Keratinocyte (primary cell): ENCODE results near the gene BTG2. TPM values are rescaled to one million over a fixed set of nuclear protein-coding genes. Genes with fewer than 3 reads are reported as not detected.
A peak's percentile ranks its signal among the peaks of the same experiment; 100 is the strongest.

Experiments
- DNase-seq: peaks from one replicate; pipeline ENCODE4 v3.0.0-alpha.2; 2011; ENCODE audit warnings: low read depth, missing footprints, low spot score
- FAIRE-seq: peaks from 2 replicates; lab custom pipeline; 2011; peaks lifted over from hg19 to GRCh38; lab: Jason Lieb, UNC
- H2AFZ ChIP-seq: 2 replicates; pipeline ENCODE4 v1.6.0; 2012; ENCODE audit warnings: low read length, control low read depth, inconsistent platforms; ENCODE audit not compliant: control insufficient read depth
- H3K27ac ChIP-seq: 2 replicates; pipeline ENCODE4 v1.5.1; 2011; ENCODE audit warnings: low read length; ENCODE audit not compliant: control insufficient read depth, insufficient read depth
- H3K27me3 ChIP-seq: 3 replicates; pipeline ENCODE4 v1.6.0; 2011; ENCODE audit warnings: low read length; ENCODE audit not compliant: control insufficient read depth, insufficient read depth; ENCODE audit errors: extremely low read depth
- H3K36me3 ChIP-seq, 2 experiments: 2 replicates in 1 of 2; 3 replicates in 1 of 2; pipeline ENCODE4 v1.5.1; 2011; ENCODE audit warnings: low read length in 2 of 2, mild to moderate bottlenecking in 1 of 2; ENCODE audit not compliant: control insufficient read depth in 2 of 2, insufficient read depth in 2 of 2; ENCODE audit errors: extremely low read depth in 1 of 2
- H3K4me1 ChIP-seq: 3 replicates; pipeline ENCODE4 v1.5.1; 2011; ENCODE audit warnings: low read length; ENCODE audit not compliant: control insufficient read depth, insufficient read depth; ENCODE audit errors: extremely low read depth
- H3K4me2 ChIP-seq: 3 replicates; pipeline ENCODE4 v1.6.0; 2011; ENCODE audit warnings: low read depth, low read length; ENCODE audit not compliant: control insufficient read depth, insufficient read depth; ENCODE audit errors: extremely low read depth
- H3K4me3 ChIP-seq, 3 experiments: fragments of 200-600 bp in 1 of 3; sonication (generic) in 1 of 3; 2 replicates in 2 of 3; 3 replicates in 1 of 3; pipeline ENCODE4 v1.5.1; 2011 to 2016; ENCODE audit warnings: low read length in 3 of 3, mild to moderate bottlenecking in 3 of 3, control low read depth in 2 of 3, inconsistent platforms in 1 of 3, low read depth in 1 of 3, mixed read lengths in 1 of 3, mixed run types in 1 of 3, moderate library complexity in 1 of 3; ENCODE audit not compliant: control insufficient read depth in 2 of 3, insufficient read depth in 2 of 3; ENCODE audit errors: extremely low read depth in 1 of 3
- H3K79me2 ChIP-seq: 2 replicates; pipeline ENCODE4 v1.6.0; 2012; ENCODE audit warnings: low read length; ENCODE audit not compliant: control insufficient read depth, insufficient read depth
- H3K9ac ChIP-seq: 3 replicates; pipeline ENCODE4 v1.6.0; 2011; ENCODE audit warnings: low read length; ENCODE audit not compliant: control insufficient read depth, insufficient read depth; ENCODE audit errors: extremely low read depth
- H3K9me1 ChIP-seq: 3 replicates; pipeline ENCODE4 v1.6.0; 2011; ENCODE audit warnings: low read length; ENCODE audit not compliant: control insufficient read depth, insufficient read depth; ENCODE audit errors: extremely low read depth
- H3K9me3 ChIP-seq: 2 replicates; pipeline ENCODE4 v1.5.1; 2012; ENCODE audit warnings: low read depth, low read length; ENCODE audit not compliant: control insufficient read depth
- H4K20me1 ChIP-seq: 3 replicates; pipeline ENCODE4 v1.6.0; 2011; ENCODE audit warnings: low read length; ENCODE audit not compliant: control insufficient read depth, insufficient read depth; ENCODE audit errors: extremely low read depth
- CTCF ChIP-seq, 3 experiments: IDR thresholded peaks in 1 of 3; conservative IDR thresholded peaks in 1 of 3; optimal IDR thresholded peaks in 1 of 3; 2 replicates in 2 of 3; 3 replicates in 1 of 3; pipeline versions ENCODE3 to v1.5.1; 2011; ENCODE audit warnings: low read length in 3 of 3, mild to moderate bottlenecking in 3 of 3, moderate library complexity in 2 of 3, control low read depth in 1 of 3, inconsistent platforms in 1 of 3; ENCODE audit not compliant: insufficient read depth in 2 of 3; ENCODE audit errors: extremely low read depth in 1 of 3
- EZH2 ChIP-seq: IDR thresholded peaks from one replicate; pipeline ENCODE4 v1.6.1; 2012; ENCODE audit warnings: inconsistent platforms, mild to moderate bottlenecking, low read length, moderate library complexity
- dilution Hi-C: fragments of 300-500 bp; cut with MboI; formaldehyde crosslinking; loops from one replicate; pipeline ENCODE4 v1.7.0; 2020; ENCODE audit warnings: low sequenced_read_pairs; ENCODE audit not compliant: extremely low pct_ligation_motif_present
- polyA plus RNA-seq, 5 experiments: library from polyadenylated mRNA; depleted of rRNA in 3 of 5; stranded (reverse) in 3 of 5; stranded (forward) in 1 of 5; unstranded in 1 of 5; fragments of >200 nt; gene quantifications; 1 replicate in 1 of 5; 2 replicates in 3 of 5; 3 replicates in 1 of 5; pipeline versions ENCODE4 v1.2.1 to v1.2.3, GENCODE V29; 2011 to 2012; ENCODE audit warnings: missing spikeins in 2 of 5, low read depth in 1 of 5, low replicate concordance in 1 of 5

The BTG2 gene
- polyA plus RNA-seq, 1 donor (not counting 4 experiments of a cell fraction or from before 2014, with no cell fraction given): 117 TPM

GRCh38 chr1:203273869-203274602 is 31.3 kb upstream of the BTG2 start:
- Histone ChIP-seq H3K79me2 (no peaks in the 10 kb centered on the region), H3K27me3 (no peaks in the 10 kb centered on the region), H3K4me3 (no peak overlapping the region), H3K9me1 (no peaks in the 10 kb centered on the region), H3K27ac (peak overlapping the region; percentile 30), H3K9me3 (no peaks in the 10 kb centered on the region), H3K36me3 (no peaks in the 10 kb centered on the region), H3K9ac (peak overlapping the region; percentile 28), H2AFZ (no peak overlapping the region), H3K4me1 (peaks cover 37% of the 10 kb centered on the region), H3K4me2 (no peak overlapping the region), H4K20me1 (no peaks in the 10 kb centered on the region)
- FAIRE-seq: peak; percentile 52
- TF ChIP-seq CTCF (optimal IDR thresholded peaks at IDR 0.05 in 1 of 3, IDR thresholded peaks at IDR 0.05 in 1 of 3, conservative IDR thresholded peaks at IDR 0.05 in 1 of 3; ENCODE audit: extremely low read depth in 1 of 3, insufficient read depth in 2 of 3, low read length in 3 of 3) (no peak), EZH2 (no peak)
- dilution Hi-C loops: loop anchor here (25.0 kb wide), 1 partner anchor 237 kb away; the partner anchor contains the start of gene PPFIA4
- no peak for DNase-seq

- no peaks in the 10 kb centered on the region for H4K20me1 ChIP-seq
- no peak overlapping the region for H3K4me3 ChIP-seq
- no peak for TF ChIP-seq CTCF (optimal IDR thresholded peaks at IDR 0.05 in 1 of 3, IDR thresholded peaks at IDR 0.05 in 1 of 3, conservative IDR thresholded peaks at IDR 0.05 in 1 of 3; ENCODE audit: extremely low read depth in 1 of 3, insufficient read depth in 2 of 3, low read length in 3 of 3)
- TF ChIP-seq EZH2: no peak
- no peaks in the 10 kb centered on the region for H3K36me3 ChIP-seq
- H3K27ac ChIP-seq: peak overlapping the region; percentile 27
- FAIRE-seq (no peak), DNase-seq (peak; percentile 82)
- no peak overlapping the region for H3K4me2 ChIP-seq
- dilution Hi-C loops: loop anchor here (25.0 kb wide), 1 partner anchor 237 kb away; the partner anchor contains the start of gene PPFIA4
- H3K27me3 ChIP-seq: no peaks in the 10 kb centered on the region
- H3K9me1 ChIP-seq: no peaks in the 10 kb centered on the region
- H3K79me2 ChIP-seq: no peaks in the 10 kb centered on the region
- H2AFZ ChIP-seq: no peak overlapping the region
- H3K9me3 ChIP-seq: no peaks in the 10 kb centered on the region
- peak overlapping the region; percentile 1 for H3K9ac ChIP-seq
- peaks cover 44% of the 10 kb centered on the region for H3K4me1 ChIP-seq
Observed at GRCh38 chr1:203274603-203275381, 30.5 kb upstream of the BTG2 start.
